ENCODE data around the gene RPS6KL1.

DNA sequence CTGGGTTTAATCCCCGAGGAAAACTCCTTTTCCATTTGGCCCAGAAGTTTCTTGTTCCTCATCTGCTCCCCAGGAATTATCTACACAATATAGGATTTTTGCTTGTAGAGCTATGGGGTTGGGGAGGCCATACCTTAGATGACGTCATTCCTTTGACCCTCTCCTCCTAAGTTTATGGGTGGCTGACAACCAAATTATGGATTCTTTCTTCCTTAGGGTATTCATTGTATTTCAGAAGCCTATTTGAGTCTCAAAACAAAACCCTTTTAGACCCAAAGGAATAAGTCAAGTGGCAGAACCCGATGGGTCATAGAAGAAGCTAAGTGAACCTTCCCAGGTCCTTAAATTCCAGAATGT, 61.3 kb downstream of the RPS6KL1 start:
- TF ChIP-seq, protein P1, sequence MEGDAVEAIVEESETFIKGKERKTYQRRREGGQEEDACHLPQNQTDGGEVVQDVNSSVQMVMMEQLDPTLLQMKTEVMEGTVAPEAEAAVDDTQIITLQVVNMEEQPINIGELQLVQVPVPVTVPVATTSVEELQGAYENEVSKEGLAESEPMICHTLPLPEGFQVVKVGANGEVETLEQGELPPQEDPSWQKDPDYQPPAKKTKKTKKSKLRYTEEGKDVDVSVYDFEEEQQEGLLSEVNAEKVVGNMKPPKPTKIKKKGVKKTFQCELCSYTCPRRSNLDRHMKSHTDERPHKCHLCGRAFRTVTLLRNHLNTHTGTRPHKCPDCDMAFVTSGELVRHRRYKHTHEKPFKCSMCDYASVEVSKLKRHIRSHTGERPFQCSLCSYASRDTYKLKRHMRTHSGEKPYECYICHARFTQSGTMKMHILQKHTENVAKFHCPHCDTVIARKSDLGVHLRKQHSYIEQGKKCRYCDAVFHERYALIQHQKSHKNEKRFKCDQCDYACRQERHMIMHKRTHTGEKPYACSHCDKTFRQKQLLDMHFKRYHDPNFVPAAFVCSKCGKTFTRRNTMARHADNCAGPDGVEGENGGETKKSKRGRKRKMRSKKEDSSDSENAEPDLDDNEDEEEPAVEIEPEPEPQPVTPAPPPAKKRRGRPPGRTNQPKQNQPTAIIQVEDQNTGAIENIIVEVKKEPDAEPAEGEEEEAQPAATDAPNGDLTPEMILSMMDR (IDR thresholded peaks at IDR 0.05; ENCODE audit: low read depth, low read length, missing input control) = no peak
- TF ChIP-seq, protein P2, sequence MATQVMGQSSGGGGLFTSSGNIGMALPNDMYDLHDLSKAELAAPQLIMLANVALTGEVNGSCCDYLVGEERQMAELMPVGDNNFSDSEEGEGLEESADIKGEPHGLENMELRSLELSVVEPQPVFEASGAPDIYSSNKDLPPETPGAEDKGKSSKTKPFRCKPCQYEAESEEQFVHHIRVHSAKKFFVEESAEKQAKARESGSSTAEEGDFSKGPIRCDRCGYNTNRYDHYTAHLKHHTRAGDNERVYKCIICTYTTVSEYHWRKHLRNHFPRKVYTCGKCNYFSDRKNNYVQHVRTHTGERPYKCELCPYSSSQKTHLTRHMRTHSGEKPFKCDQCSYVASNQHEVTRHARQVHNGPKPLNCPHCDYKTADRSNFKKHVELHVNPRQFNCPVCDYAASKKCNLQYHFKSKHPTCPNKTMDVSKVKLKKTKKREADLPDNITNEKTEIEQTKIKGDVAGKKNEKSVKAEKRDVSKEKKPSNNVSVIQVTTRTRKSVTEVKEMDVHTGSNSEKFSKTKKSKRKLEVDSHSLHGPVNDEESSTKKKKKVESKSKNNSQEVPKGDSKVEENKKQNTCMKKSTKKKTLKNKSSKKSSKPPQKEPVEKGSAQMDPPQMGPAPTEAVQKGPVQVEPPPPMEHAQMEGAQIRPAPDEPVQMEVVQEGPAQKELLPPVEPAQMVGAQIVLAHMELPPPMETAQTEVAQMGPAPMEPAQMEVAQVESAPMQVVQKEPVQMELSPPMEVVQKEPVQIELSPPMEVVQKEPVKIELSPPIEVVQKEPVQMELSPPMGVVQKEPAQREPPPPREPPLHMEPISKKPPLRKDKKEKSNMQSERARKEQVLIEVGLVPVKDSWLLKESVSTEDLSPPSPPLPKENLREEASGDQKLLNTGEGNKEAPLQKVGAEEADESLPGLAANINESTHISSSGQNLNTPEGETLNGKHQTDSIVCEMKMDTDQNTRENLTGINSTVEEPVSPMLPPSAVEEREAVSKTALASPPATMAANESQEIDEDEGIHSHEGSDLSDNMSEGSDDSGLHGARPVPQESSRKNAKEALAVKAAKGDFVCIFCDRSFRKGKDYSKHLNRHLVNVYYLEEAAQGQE (IDR thresholded peaks at IDR 0.05) = no peak
- TF ChIP-seq, protein P3, sequence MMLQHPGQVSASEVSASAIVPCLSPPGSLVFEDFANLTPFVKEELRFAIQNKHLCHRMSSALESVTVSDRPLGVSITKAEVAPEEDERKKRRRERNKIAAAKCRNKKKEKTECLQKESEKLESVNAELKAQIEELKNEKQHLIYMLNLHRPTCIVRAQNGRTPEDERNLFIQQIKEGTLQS (IDR thresholded peaks at IDR 0.05) = no peak
- TF ChIP-seq, protein P4, sequence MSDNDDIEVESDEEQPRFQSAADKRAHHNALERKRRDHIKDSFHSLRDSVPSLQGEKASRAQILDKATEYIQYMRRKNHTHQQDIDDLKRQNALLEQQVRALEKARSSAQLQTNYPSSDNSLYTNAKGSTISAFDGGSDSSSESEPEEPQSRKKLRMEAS (IDR thresholded peaks at IDR 0.05) = no peak
- TF ChIP-seq ZBTB33 (IDR thresholded peaks at IDR 0.05) = no peak
- TF ChIP-seq TAF1 (conservative IDR thresholded peaks at IDR 0.05) = no peak
- TF ChIP-seq RAD21 (IDR thresholded peaks at IDR 0.05) = no peak
- no peak for TF ChIP-seq JUND (IDR thresholded peaks at IDR 0.05)
- TF ChIP-seq RXRA (IDR thresholded peaks at IDR 0.05) = no peak
